ENCODE results near the gene FTCD. TPM values are rescaled to one million over a fixed set of nuclear protein-coding genes. Genes with fewer than 3 reads are reported as not detected.
"Not testable (repeated sequence)": the region's sequence is repeated elsewhere in the genome, so short reads cannot be mapped to it uniquely, and the experiment has no call there.

Gene FTCD
- total RNA-seq, 1 donor from 2014 or later, result 0.92 TPM

DNA sequence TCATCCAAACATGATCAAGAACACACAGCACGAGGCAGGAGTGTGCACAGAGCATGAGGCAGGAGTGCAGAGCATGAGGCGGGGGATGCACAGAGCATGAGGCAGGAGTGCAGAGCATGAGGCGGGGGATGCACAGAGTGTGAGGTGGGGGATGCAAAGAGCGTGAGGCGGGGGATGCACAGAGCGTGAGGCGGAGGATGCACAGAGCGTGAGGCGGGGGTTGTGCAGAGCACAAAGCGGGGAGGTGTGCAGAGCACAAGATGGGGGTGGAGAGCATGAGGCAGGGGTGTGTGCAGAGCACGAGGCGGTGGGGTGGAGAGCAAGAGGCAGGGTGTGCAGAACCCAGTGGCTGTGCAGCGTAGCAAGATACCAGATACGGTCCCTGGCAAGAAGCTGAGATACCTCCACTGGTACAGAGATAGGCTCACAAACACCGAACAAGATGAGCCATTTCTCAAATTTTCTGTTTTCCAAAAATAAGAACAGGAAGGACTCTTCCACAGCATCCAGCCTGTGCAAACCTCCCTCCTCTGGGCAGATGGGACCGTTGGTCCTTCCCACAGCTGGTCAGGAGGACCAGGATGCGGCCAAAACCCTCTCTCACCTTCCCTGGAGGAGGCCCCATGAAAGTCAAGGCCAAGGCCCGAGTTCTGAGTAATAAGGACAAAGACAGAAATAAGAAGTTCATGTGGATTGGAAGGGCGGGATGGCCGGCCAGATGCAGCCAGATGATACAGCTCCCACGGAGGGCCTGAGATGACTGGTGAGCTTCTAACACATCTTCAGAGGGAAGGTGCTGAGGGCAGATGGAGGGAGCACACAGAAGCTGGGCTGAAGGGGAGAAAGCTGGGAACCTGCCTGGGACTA is 16.9 kb upstream of the FTCD start:
- no peak for DNase-seq

DNA sequence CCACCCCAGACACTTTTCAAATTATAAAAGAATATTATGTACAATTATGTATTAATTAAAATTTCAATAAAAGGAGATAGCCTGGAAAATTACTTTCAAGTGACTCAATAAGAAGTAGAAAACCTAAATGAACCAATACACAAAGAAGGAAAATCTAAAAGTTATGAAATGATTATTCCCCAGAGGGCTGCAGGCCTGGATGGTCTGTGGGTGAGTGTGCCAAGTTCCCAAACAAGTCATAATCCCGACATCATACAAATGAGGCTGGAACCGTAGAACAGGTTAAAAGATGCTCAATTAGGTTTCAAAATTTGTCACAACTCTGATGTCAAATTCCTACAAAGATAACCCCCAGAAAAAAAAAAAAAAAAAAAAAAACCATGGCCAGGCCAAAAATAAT is 16.2 kb upstream of the FTCD start:
- no peak for DNase-seq

DNA sequence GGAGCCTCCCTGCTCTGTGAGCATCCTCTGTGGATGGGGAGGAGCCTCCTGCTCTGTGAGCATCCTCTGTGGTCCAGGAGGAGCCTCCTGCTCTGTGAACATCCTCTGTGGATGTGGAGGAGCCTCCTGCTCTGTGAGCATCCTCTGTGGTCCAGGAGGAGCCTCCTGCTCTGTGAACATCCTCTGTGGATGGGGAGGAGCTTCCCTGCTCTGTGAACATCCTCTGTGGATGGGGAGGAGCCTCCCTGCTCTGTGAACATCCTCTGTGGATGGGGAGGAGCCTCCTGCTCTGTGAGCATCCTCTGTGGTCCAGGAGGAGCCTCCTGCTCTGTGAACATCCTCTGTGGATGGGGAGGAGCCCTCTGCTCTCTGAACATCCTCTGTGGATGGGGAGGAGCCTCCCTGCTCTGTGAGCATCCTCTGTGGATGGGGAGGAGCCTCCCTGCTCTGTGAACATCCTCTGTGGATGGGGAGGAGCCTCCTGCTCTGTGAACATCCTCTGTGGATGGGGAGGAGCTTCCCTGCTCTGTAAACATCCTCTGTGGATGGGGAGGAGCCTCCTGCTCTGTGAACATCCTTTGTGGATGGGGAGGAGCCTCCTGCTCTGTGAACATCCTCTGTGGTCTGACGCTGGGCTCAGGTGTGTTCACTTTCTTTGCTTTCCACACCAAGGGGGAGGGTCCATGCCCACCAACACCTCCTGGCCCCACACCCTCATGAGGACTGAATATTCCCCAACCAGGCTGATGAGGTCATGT is 15.2 kb upstream of the FTCD start:
- not testable (repeated sequence) for DNase-seq

DNA sequence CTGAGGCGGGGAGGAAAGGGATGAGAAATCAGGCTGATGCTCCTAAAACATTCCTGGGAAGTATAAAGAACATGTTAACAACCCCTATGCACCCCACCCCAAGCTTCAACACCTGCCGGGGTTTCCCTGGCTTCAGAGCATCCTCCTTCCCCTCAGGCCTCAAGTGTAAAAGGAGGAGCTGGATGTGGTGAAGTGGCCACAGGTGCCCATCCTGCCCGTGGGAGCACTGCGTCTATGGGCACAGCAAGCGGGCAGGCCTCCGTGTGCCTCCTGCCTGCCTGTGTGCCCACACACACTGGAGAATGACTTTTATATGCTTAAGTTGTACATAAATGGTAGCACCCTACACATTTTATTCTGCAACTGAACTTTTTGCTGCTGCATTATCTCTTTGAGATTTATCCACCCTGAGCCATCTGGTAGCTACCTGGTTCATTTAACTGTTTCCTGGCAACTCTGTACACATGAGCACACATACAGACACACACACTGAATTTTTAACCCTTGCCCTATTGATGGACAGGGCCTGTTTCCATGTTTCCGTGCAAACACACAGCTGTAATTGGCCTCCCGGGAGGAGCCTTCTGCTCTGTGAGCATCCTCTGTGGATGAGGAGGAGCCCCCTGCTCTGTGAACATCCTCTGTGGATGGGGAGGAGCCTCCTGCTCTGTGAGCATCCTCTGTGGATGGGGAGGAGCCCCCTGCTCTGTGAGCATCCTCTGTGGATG is 13.4 kb upstream of the FTCD start:
- DNase-seq, result no peak

DNA sequence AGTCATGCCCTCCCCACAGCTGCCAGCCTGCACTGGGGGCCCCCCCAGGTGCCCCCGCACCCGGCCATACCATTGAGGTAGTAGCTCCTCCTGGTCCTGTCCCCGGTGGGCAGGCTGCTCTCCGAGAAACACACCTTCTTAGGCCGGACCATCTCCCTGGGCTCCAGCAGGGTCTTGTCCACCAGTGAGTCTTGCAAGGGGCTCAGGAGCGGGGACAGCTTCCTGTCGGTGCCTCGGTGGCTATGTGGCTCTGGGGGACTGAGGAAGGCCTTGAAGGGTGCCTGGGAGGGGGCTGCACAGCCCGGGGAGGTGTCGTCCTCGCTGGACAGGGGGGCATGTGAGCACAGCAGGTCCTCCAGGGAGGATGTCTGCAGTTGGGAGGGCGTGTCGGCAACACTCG is 12.9 kb upstream of the FTCD start:
- DNase-seq, result no peak

DNA sequence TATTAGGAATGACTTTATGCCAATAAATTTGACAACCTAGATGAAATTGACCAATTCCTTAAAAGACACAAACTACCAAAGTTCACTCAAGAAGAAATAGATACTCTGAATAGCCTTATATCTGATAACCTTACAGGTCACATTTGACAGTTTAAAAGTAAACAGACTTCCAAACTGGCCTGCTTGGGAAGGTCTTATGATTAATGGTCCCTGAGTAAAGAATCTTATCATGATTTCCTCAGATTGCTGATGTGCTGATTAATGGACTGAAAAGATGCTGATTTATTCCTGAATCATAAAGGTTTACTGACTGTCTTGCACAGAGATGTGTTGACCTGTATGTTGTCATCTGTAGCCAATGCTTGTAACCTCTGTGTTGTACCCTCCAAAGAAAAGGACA is 9.7 kb upstream of the FTCD start:
- DNase-seq, result no peak

DNA sequence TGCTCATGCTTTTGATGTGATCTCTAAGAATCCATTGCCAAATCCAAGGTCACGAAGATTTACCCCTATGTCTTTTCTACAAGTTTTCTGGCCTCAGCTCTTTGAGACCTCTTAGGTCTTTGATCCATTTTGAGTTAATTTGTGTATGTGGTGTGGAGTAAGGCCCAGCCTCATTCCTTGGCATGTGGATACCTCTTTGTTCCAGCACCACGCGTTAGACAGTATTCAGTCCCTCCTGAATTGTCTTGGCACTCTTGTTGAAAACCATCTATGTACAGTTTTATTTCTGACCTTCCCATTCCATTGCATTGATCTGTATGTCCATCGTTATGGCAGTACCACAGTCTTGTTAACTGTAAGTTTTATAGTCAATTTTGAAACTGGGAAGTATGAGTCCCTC is 8.0 kb upstream of the FTCD start:
- no peak for DNase-seq

DNA sequence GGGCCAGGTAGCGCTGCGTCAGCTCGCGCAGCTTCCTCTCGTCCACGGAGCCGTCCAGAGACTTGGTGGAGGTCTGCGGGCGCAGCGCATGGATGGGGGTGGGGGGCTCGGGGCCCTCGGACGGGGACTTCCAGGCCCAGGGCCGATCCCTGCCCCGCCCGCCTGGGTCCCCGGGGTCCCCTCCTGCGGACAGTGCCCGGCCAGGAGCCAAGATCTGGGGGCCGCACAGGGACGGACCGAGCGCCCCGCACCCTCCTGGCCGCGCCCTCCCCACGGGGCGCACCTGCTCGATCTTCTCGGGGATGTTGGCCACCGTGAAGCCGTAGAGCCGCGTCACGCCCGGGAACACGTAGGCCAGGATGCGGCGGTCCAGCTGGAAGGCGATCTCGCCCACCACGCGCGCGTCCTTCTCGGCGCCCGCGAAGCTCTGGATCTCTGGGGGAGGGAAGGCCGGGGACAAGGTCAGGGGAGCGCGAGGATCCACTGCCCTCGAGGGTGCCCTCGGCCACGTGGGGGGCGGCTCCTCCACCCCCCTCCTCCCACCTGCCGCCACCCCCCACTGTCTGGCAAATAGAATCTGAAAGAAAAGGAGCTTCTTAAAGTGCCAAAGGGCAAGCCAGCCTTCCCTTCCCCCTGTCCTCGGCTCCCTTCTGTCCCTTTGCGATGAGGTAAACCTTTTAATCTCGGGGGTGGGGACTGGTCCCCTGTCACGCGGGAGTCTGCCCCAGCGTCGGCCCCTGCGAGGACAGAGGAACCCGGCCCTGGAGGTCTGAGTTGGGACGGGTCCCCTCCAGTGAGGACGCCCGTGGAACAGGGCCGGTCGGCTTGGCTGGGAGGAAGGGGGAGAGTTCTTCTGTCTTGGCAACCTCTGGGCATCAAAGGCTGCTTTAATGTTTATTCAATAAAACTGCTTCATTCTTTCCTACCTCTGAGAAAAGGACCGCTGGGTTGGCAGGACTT is 6.5 kb upstream of the FTCD start:
- no peak for DNase-seq

DNA sequence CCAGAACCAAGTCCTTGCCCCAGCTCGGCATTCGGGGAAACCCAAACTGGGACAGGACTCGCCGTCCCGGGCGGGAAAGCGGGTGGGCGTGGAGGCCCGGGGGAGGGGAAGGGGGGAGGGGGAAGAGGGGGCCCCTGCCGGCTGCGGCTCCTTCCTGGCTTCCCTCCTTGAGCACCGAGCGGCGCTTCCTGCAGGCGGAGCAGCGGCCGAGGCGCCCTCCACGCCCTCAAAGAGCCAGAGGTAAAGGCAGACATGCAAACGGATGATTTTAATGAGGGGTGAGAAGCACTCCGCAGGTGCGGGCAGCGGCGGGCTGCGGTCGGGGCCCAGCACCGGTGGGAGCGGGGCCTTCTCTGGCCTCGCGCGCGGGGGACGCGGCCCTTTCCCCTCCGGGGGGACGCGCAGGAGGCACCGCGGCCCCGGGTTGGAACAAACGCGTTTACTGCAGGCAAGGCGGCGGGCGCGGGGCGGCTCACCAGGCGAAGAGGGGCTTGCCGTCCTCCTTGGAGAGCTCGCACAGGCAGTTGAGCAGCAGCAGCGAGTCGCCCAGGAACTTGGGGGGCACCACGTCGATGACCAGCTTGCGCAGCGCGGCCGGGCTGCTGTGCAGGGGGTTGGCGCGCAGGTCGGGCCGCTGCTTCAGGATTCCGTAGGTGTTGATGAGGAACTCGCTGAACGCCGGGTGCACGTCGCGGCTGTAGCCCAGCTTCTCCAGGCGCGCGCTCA is 5.7 kb upstream of the FTCD start:
- DNase-seq, result no peak

DNA sequence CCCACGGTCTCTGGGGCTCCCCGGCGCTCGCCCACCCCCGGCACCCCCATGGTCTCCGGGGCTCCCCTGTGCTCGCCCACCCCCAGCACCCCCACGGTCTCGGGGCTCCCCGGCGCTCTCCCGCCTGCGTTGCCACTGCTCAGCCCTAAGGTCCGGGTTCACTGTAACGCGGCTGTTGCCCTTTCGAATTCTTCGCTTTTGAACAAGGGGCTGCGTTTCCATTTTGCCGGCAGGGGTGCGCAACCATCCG is 5.2 kb upstream of the FTCD start:
- DNase-seq, result no peak

DNA sequence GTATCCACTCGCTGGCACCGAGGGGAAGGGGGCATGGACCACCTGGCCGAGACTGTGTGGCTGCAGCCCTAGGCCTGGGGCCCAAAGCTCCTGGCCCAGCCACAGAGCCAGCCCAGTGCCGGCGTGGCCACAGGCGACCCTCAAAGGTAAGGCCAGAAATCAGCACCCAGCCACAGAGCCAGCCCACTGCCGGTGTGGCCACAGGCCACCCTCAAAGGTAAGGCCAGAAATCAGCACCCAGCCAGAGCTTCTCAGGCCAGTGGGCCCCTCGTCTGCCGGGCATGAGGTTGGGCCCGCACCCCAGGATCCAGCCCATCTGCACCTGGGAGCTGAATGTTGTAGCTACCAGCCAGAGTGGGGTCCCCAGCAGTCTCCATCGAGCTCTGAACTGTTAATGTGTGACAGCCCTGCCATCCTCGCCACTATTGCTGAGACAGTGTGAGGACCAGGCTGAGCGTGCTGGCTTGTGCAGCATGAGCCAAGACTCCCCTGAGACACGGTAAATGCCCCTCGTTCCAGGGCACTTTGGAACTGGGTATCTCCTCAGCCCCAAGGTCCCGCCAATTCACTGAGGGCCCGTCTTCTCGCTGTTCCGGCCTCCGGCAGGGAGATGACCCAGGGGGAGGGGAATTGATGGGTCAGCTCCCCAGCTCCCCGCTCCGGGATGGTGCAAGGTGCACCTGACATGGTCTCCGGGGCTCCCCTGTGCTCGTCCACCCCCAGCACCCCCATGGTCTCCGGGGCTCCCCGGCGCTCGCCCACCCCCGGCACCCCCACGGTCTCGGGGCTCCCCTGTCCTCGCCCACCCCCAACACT is 4.7 kb upstream of the FTCD start:
- no peak for DNase-seq

DNA sequence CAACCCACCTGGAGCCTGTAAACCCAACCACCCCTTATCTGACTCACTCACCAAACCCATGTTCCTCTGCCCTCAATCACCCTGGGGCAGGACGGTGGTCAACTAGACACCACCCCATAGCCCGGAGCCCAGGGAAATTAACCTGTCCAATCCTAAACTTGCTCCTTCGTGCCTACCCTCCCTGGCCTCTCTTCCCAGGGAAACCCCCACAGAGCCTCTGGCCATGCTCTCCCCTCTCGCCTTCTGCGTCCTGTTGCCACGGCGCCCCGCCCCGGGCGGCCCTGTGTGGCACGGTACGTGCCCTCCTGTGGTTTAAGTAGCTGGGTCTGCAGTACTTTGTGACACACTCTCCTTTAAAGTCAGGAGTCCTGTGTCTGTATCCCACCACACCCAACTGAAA is 4.0 kb upstream of the FTCD start:
- no peak for DNase-seq

DNA sequence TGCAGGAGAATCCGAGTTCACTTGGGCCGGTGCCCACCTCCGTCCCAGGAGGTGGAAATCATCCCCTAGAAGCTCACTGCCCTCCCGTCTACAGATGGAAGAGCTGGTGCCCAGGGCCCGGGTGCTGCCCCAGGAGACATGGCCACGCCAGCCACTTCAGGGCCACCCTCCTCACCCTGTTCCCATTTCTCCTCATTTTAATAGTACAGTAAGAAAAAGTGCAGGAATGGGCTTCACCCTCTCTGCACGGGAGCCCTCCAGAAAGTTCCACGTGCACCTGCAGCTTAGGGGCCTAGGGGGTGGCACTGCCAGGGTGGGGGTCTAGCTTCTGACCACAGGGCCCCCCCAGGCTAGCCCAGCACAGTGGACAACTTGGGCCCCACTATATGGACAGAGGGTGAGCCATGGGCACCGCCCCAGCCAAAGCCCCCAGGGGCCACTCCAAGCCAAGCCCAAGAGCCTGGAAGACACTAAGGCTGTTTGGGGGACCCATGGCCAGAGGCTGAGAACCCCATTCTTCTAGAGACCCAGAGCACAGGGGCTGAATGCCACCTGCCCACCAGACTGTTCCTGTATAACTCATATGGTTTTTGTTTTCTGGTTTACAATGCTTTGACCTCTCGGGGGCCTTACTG is 3.4 kb upstream of the FTCD start:
- DNase-seq, result no peak

DNA sequence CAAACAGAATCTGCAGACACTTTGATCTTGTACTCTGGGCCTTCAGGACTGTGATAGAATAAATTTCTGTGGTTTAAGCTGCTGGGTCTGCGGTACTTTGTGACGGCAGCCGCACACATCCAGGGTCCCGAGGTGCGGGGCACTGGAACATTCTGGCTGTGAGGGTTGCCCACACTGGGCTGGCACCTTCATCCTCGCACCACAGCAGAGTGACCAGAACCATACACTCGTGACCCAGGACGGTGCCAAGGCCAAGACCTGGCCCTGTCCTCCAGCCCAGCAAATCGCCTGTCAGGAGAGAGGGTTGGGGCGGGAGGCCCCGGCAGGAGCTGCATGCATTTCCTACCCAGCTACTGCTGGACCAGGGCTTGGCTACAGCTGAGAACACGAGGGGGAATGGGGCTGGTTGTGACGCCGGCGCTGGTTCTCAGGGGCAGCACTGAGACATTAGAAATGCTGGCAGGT is 2.6 kb upstream of the FTCD start:
- no peak for DNase-seq

DNA sequence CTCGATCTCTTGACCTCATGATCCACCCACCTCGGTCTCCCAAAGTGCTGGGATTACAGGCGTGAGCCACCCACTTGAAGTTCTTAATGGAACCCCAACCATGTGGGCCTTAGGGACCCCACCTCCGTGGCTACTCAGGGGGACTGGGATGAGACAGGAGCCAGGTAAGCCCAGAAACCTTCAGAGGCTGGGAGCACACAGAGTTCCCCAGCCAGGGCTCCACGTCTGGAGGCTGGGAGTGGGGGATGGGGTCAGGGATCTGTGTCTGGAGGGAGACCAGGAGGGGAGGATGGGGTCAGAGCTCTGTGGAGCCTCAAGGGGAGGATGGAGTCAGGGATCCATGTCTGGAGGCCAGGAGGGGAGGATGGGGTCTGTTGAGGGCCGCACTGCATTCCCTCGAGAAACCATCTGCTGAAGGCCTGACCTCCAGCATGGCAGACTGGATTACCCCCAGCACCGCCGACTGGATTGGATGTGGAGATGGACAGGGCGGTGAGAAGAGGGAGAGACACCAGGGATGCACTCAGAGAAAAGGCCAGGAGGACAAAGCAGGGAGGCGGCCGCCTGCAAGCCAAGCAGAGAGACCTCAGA is 2.1 kb upstream of the FTCD start:
- DNase-seq, result no peak

DNA sequence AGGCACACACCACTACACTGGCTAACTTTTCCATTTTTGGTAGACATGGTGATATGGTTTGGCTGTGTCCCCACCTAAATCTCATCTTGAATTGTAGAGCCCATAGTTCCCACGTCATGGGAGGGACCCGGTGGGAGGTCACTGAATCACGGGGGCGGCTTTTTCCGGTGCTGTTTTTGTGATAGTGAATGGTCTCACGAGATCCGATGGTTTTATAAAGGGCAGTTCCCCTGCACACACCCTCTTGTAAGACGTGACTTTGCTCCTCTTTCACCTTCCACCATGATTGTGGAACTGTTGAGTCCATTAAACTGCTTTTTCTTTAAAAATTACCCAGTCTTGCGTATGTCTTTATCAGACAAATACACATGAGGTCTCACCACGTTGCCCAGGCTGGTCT is 1.3 kb upstream of the FTCD start:
- no peak for DNase-seq

DNA sequence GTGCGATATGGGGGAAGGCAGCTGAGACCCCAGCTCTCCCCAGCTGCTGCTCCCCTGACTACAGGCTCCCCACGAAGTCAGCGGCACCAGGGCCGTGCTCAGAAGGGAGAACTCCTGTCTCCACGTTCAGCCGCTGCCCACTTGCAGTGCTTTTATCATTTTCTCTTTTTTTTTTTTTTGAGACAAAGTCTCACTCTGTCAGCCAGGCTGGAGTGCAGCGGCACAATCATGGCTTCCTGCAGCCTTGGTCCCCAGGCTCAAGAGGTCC is 933 bp upstream of the FTCD start:
- DNase-seq, result no peak

DNA sequence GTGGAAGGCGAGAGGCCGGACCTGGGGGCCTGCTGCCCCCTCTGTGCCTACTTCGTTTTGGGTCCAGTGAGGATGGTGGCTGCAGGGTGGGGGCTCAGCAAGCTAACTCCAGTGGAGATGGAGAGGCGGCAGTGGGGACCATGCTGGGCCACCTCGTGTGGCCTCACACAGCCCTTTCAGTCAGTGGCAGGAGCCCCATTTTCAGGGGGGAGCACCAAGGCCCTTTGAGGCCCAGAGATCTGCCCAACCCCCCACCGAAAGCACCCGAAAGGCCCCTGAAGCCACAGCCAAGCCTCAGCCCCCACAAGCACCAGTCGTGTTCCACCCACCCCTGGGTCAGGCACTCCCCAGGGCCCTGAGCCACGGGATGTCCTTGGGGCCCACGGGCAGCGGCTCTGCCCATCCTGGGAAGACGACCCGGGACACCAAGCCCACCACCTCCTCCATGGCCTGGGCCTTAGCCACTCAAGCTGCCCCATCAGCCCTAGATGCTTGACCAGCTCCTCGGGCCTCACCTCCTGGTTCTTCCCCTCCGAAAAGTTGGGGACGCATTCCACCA is 345 bp downstream of the FTCD start:
- DNase-seq, result no peak

DNA sequence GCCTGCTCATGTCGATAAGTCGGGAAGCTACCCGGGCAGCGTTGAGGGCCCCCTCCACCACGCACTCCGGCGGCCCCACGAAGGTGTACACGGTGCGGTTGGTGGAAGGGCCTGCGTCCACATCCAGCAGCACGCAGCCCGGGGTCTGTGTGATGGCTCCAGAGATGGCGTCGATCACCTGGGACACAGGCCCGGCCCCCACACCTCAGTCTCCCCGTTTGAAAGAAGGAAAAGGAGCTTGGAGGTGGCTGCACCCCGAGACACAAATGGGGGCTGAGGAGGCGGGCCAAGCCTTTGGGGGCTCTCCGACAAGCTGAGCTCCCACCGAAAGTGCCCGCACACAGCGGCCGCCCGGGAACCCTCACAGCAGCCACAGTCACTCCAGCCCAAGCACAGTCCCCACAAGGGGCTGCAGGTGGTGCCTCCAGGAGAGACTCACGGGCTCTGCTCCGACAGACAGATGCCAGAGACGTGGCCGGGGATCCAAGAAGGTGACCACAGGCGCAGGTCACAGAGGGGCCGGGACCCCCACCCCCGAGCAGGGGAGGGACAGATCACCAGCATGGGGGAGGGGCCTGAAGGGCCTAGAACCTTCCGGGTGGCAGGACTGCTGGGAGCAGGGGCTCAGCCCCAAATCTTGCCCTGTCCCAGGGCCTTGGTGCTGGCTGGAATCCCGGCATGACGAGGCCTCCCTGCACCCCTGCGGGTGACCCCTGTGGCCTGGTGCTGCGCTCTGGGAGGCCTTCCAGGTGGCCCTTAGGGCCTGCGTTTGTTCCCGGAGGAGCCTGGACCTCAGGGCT is 1.0 kb downstream of the FTCD start:
- no peak for DNase-seq

Data from tongue (tissue), 2 donors.